Measurements from ENCODE around the gene CHST11. TPM values are rescaled to one million over a fixed set of nuclear protein-coding genes. Genes with fewer than 3 reads are reported as not detected.

Gene CHST11
- total and polyA plus RNA-seq, 10 of the 15 experiments (the other 5 are each of a cell fraction or from before 2014, with no cell fraction given) = 1.9 to 38.1 (median 17.2) TPM

DNA sequence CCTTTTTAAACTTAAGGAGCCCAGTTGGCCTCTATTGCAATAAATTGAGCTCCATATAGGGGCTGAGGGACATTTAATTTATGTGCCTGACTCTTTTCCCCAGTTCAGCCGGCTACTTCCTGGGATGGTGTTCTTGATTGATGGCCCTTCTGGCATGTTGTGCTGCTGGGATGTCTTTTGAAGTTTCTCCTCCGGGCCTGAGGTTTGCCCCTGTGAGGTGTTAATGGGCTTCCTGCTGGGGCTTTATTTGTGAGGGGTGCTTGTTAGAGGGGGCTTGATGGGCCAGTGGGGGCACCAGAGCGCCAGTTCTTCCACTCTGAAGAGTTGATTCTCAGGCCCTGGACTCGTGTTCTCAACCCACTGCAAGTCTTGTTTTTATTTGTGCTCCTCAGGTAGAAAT lies 69.6 kb downstream of the CHST11 start:
- Histone ChIP-seq H3K4me2 (ENCODE audit: control insufficient read depth, insufficient read depth) (no peak overlapping the region), H3K27ac (ENCODE audit: control insufficient read depth, insufficient read depth) (no peak overlapping the region), H4K20me1 (ENCODE audit: control insufficient read depth, insufficient read depth) (no peaks in the 10 kb centered on the region; the same call in none of the 2 replicates), H2AFZ (ENCODE audit: control insufficient read depth, low read depth, low read length) (no peak overlapping the region), H3K36me3 (ENCODE audit: control insufficient read depth in 2 of 2, insufficient read depth in 2 of 2, low read length in 1 of 2) (peaks cover 0 to 4% of the 10 kb centered on the region in 2 experiments; a peak in 2 of 4 replicates), H3K27me3 (replicated peaks in 1 of 2; ENCODE audit: control insufficient read depth in 2 of 2, insufficient read depth in 2 of 2, low read length in 1 of 2) (no peaks in the 10 kb centered on the region), H3K9ac (ENCODE audit: control insufficient read depth, insufficient read depth, low read length) (no peak overlapping the region), H3K79me2 (ENCODE audit: control insufficient read depth, insufficient read depth, low read length) (peaks cover 52% of the 10 kb centered on the region), H3K9me3 (replicated peaks; ENCODE audit: control insufficient read depth, insufficient read depth, low read length) (peaks cover 12% of the 10 kb centered on the region), H3K4me3 (no peak overlapping the region), H3K4me1 (ENCODE audit: control insufficient read depth, insufficient read depth, low read length) (peaks cover 26% of the 10 kb centered on the region)
- intact Hi-C loops (cut with micrococcal nuclease; ENCODE audit: unreplicated experiment) (no loop called here), in situ Hi-C loops (cut with MboI) (no loop called here)
- WGBS (ENCODE audit: insufficient coverage, insufficient replicate concordance, low lambda C conversion rate, missing lambda C conversion rate) = 67% methylated on average over 4 of the region's 4 CpGs
- ChIA-PET SMC1A (ENCODE audit: uncharacterized antibody, unreplicated experiment) (interaction anchor here (1.0 to 4.3 kb wide), 5 partner anchors 10 to 112 kb away, joined by 3 to 16 read pairs (median 3); no protein-coding TSS in a partner anchor), CTCF (interaction anchor here (0.9 to 1.7 kb wide), 2 partner anchors 8 to 216 kb away, joined by 3 to 5 read pairs; no protein-coding TSS in a partner anchor), RAD21 (ENCODE audit: unreplicated experiment) (interaction anchor here (2.9 kb wide), 1 partner anchor 10 kb away, joined by 6 read pairs; no protein-coding TSS in a partner anchor), POLR2A (no interaction called here)
- no peak for ATAC-seq
- DNase-seq (ENCODE audit: low read depth, low spot score) = no peak
- TF ChIP-seq BACH1 (IDR thresholded peaks at IDR 0.05; ENCODE audit: borderline replicate concordance) (no peak), ATF7 (IDR thresholded peaks at IDR 0.05; ENCODE audit: low read depth) (no peak), CREM (IDR thresholded peaks at IDR 0.05; ENCODE audit: low read depth) (no peak), POLR2AphosphoS5 (IDR thresholded peaks at IDR 0.05; ENCODE audit: low read length) (no peak), MTA2 (IDR thresholded peaks at IDR 0.05; ENCODE audit: low read depth) (no peak), RFX5 (IDR thresholded peaks at IDR 0.05; ENCODE audit: low read depth, low read length) (no peak), SMC3 (IDR thresholded peaks at IDR 0.05; ENCODE audit: borderline replicate concordance, low read length) (no peak), ZSCAN29 (IDR thresholded peaks at IDR 0.05) (no peak), CHD2 (IDR thresholded peaks at IDR 0.05; ENCODE audit: borderline replicate concordance, low read depth, low read length) (no peak), WRNIP1 (IDR thresholded peaks at IDR 0.05; ENCODE audit: borderline replicate concordance, low read depth, low read length) (no peak), ZNF622 (IDR thresholded peaks at IDR 0.05) (no peak), SMAD5 (IDR thresholded peaks at IDR 0.05; ENCODE audit: low read depth) (no peak)
- TF ChIP-seq, protein P1, sequence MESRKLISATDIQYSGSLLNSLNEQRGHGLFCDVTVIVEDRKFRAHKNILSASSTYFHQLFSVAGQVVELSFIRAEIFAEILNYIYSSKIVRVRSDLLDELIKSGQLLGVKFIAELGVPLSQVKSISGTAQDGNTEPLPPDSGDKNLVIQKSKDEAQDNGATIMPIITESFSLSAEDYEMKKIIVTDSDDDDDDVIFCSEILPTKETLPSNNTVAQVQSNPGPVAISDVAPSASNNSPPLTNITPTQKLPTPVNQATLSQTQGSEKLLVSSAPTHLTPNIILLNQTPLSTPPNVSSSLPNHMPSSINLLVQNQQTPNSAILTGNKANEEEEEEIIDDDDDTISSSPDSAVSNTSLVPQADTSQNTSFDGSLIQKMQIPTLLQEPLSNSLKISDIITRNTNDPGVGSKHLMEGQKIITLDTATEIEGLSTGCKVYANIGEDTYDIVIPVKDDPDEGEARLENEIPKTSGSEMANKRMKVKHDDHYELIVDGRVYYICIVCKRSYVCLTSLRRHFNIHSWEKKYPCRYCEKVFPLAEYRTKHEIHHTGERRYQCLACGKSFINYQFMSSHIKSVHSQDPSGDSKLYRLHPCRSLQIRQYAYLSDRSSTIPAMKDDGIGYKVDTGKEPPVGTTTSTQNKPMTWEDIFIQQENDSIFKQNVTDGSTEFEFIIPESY (IDR thresholded peaks at IDR 0.05) = no peak
- no TSS peak for BruUV-seq (replicated peaks)
- FAIRE-seq = no peak
